ENCODE data around the gene LBR. TPM values are rescaled to one million over a fixed set of nuclear protein-coding genes. Genes with fewer than 3 reads are reported as not detected.

LBR gene
- total RNA-seq, 1 donor from 2014 or later: 93.9 TPM

- no peak overlapping the region for H3K4me3 Mint-ChIP-seq (ENCODE audit: unreplicated experiment)
- peaks cover 5% of the 10 kb centered on the region for H3K4me1 Mint-ChIP-seq (ENCODE audit: low read depth, unreplicated experiment)
- no peak overlapping the region for H3K27ac Mint-ChIP-seq (ENCODE audit: unreplicated experiment)
- DNase-seq: no peak
- no peaks in the 10 kb centered on the region for H3K36me3 Mint-ChIP-seq (ENCODE audit: unreplicated experiment)
- peaks cover 3% of the 10 kb centered on the region for H3K9me3 Mint-ChIP-seq (ENCODE audit: unreplicated experiment)
- TF ChIP-seq CTCF (IDR thresholded peaks at IDR 0.05; ENCODE audit: partially characterized antibody, unreplicated experiment): no peak
- H3K27me3 Mint-ChIP-seq (ENCODE audit: unreplicated experiment): peaks cover 7% of the 10 kb centered on the region
These were observed 20.4 kb upstream of the LBR start for GRCh38 chr1:225448146-225448805.

- Mint-ChIP-seq H3K4me3 (ENCODE audit: unreplicated experiment) (no peak overlapping the region), H3K36me3 (ENCODE audit: unreplicated experiment) (no peaks in the 10 kb centered on the region), H3K27me3 (ENCODE audit: unreplicated experiment) (peaks cover 6% of the 10 kb centered on the region), H3K4me1 (ENCODE audit: low read depth, unreplicated experiment) (peaks cover 5% of the 10 kb centered on the region), H3K27ac (ENCODE audit: unreplicated experiment) (no peak overlapping the region), H3K9me3 (ENCODE audit: unreplicated experiment) (peaks cover 3% of the 10 kb centered on the region)
- TF ChIP-seq CTCF (IDR thresholded peaks at IDR 0.05; ENCODE audit: partially characterized antibody, unreplicated experiment): no peak
- no peak for DNase-seq
These were observed 19.8 kb upstream of the LBR start for GRCh38 chr1:225447650-225448089.

GRCh38 chr1:225446981-225447615, 19.3 kb upstream of the LBR start:
- H3K27ac Mint-ChIP-seq (ENCODE audit: unreplicated experiment): no peak overlapping the region
- no peak overlapping the region for H3K4me3 Mint-ChIP-seq (ENCODE audit: unreplicated experiment)
- H3K36me3 Mint-ChIP-seq (ENCODE audit: unreplicated experiment): no peaks in the 10 kb centered on the region

GRCh38 chr1:225446595-225446960, 18.7 kb upstream of the LBR start:
- H3K9me3 Mint-ChIP-seq (ENCODE audit: unreplicated experiment): peaks cover 3% of the 10 kb centered on the region
- H3K4me3 Mint-ChIP-seq (ENCODE audit: unreplicated experiment): no peak overlapping the region
- TF ChIP-seq CTCF (IDR thresholded peaks at IDR 0.05; ENCODE audit: partially characterized antibody, unreplicated experiment): no peak
- no peaks in the 10 kb centered on the region for H3K36me3 Mint-ChIP-seq (ENCODE audit: unreplicated experiment)
- peaks cover 6% of the 10 kb centered on the region for H3K27me3 Mint-ChIP-seq (ENCODE audit: unreplicated experiment)
- no peak overlapping the region for H3K27ac Mint-ChIP-seq (ENCODE audit: unreplicated experiment)
- H3K4me1 Mint-ChIP-seq (ENCODE audit: low read depth, unreplicated experiment): peaks cover 7% of the 10 kb centered on the region
- DNase-seq: no peak

More at GRCh38 chr1:225446981-225447615, 19.3 kb upstream of the LBR start:
- H3K27me3 Mint-ChIP-seq (ENCODE audit: unreplicated experiment): peaks cover 6% of the 10 kb centered on the region
- H3K9me3 Mint-ChIP-seq (ENCODE audit: unreplicated experiment): peaks cover 3% of the 10 kb centered on the region
- no peak for TF ChIP-seq CTCF (IDR thresholded peaks at IDR 0.05; ENCODE audit: partially characterized antibody, unreplicated experiment)
- no peak for DNase-seq
- peaks cover 5% of the 10 kb centered on the region for H3K4me1 Mint-ChIP-seq (ENCODE audit: low read depth, unreplicated experiment)
